Measurements from ENCODE around the gene ZBTB22. TPM values are rescaled to one million over a fixed set of nuclear protein-coding genes. Genes with fewer than 3 reads are reported as not detected.

Gene ZBTB22
- total and polyA plus RNA-seq, 2 donors (not counting 1 experiment from before 2014, with no cell fraction given): 25.9 to 39.7 TPM

GRCh38 chr6:33344701-33345697, 27.5 kb upstream of the ZBTB22 start:
- ChIA-PET POLR2A (interaction anchor here (0.5 to 3.2 kb wide), 14 partner anchors 16 to 373 kb away, joined by 3 to 40 read pairs (median 7); partner anchors contain the start of genes B3GALT4, PFDN6, PHF1 and RGL2), CTCF (interaction anchor here (0.6 to 4.4 kb wide), 26 partner anchors 9 to 345 kb away, joined by 3 to 50 read pairs (median 4); partner anchors contain the start of genes B3GALT4, KIFC1, PFDN6 and RGL2)
- TF ChIP-seq, protein P1, sequence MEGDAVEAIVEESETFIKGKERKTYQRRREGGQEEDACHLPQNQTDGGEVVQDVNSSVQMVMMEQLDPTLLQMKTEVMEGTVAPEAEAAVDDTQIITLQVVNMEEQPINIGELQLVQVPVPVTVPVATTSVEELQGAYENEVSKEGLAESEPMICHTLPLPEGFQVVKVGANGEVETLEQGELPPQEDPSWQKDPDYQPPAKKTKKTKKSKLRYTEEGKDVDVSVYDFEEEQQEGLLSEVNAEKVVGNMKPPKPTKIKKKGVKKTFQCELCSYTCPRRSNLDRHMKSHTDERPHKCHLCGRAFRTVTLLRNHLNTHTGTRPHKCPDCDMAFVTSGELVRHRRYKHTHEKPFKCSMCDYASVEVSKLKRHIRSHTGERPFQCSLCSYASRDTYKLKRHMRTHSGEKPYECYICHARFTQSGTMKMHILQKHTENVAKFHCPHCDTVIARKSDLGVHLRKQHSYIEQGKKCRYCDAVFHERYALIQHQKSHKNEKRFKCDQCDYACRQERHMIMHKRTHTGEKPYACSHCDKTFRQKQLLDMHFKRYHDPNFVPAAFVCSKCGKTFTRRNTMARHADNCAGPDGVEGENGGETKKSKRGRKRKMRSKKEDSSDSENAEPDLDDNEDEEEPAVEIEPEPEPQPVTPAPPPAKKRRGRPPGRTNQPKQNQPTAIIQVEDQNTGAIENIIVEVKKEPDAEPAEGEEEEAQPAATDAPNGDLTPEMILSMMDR (IDR thresholded peaks at IDR 0.05): peak; percentile 79
- no peak for TF ChIP-seq EZH2 (IDR thresholded peaks at IDR 0.05; ENCODE audit: borderline replicate concordance, insufficient read depth, low read depth, low read length, poor library complexity, severe bottlenecking)
- H3K27ac ChIP-seq (ENCODE audit: low read length in 2 of 2): peak overlapping the region; percentile 92 to 93
- H3K27ac Mint-ChIP-seq: peak overlapping the region; percentile 94
- no peaks in the 10 kb centered on the region for H3K36me3 ChIP-seq (replicated peaks in 1 of 2; ENCODE audit: control extremely low read depth in 1 of 2, control insufficient read depth in 1 of 2, extremely low read depth in 1 of 2, insufficient read depth in 2 of 2, low read length in 1 of 2)
- 8% methylated on average over 10 of the region's 22 CpGs for WGBS (ENCODE audit: insufficient coverage)
- no peaks in the 10 kb centered on the region for H4K20me1 ChIP-seq (ENCODE audit: control insufficient read depth, insufficient read depth, low read length, poor library complexity, severe bottlenecking)
- H3K9ac ChIP-seq (ENCODE audit: low read length): peak overlapping the region; percentile 56
- no peak overlapping the region for H2AFZ ChIP-seq (ENCODE audit: insufficient read depth, low read depth, low read length, poor library complexity, severe bottlenecking)
- peaks cover 6% of the 10 kb centered on the region for H3K79me2 ChIP-seq (ENCODE audit: control insufficient read depth, insufficient read depth, low read length)
- DNase-seq: peak; percentile 91
- peaks cover 40 to 50% of the 10 kb centered on the region in 2 donors for H3K4me1 ChIP-seq (ENCODE audit: control insufficient read depth in 2 of 2, insufficient read depth in 2 of 2, low read length in 2 of 2)
- peak overlapping the region in 4 of 5 experiments; percentile 13 to 59 (median 42) for H3K4me3 ChIP-seq (ENCODE audit: control extremely low read depth in 1 of 5, extremely low read depth in 1 of 5, insufficient read depth in 1 of 5, low read depth in 2 of 5, low read length in 4 of 5)
- H3K27me3 ChIP-seq (replicated peaks in 1 of 4; ENCODE audit: control extremely low read depth in 1 of 4, control insufficient read depth in 3 of 4, insufficient read depth in 4 of 4, low read length in 3 of 4): no peaks in the 10 kb centered on the region
- intact Hi-C loops (cut with micrococcal nuclease): loop anchor here (1.0 to 2.0 kb wide), 8 partner anchors 22 to 96 kb away; partner anchors contain the start of genes B3GALT4, KIFC1, PFDN6 and TAPBP
- H3K4me1 Mint-ChIP-seq: peaks cover 36% of the 10 kb centered on the region
- peaks cover 0 to 6% (median 0%) of the 10 kb centered on the region in 3 donors for H3K9me3 ChIP-seq (ENCODE audit: control extremely low read depth in 1 of 3, control insufficient read depth in 2 of 3, insufficient read depth in 1 of 3, low read length in 2 of 3)
- H3K4me2 ChIP-seq (replicated peaks; ENCODE audit: low read depth, low read length, poor library complexity, severe bottlenecking): peak overlapping the region; percentile 73
- peak overlapping the region; percentile 81 for H3K4me3 Mint-ChIP-seq
- no peaks in the 10 kb centered on the region for H3K27me3 Mint-ChIP-seq
- H3K9me3 Mint-ChIP-seq (ENCODE audit: insufficient read depth): no peaks in the 10 kb centered on the region
- peak; percentile 31 for ATAC-seq (ENCODE audit: low read depth)
